HG03064 (cell line): ENCODE measurements around the gene TNFRSF6B.

ENCODE experiments used
- ATAC-seq: cut with Tn5 transposase; IDR thresholded peaks from one replicate; pipeline ENCODE4 v1.9.1; 2021; ENCODE audit warnings: low read depth; ENCODE audit not compliant: unreplicated experiment

Gene TNFRSF6B

GRCh38 chr20:63694584-63695423 is 1.6 kb upstream of the TNFRSF6B start:
- no peak for ATAC-seq

GRCh38 chr20:63695424-63696305 is 787 bp upstream of the TNFRSF6B start:
- ATAC-seq, result no peak

- ATAC-seq, result no peak
Measured at GRCh38 chr20:63696306-63696627, 185 bp upstream of the TNFRSF6B start.

GRCh38 chr20:63697357-63697867 is 960 bp downstream of the TNFRSF6B start:
- ATAC-seq, result no peak

- no peak for ATAC-seq
Measured at GRCh38 chr20:63697868-63698545, 1.6 kb downstream of the TNFRSF6B start.

GRCh38 chr20:63698739-63699465 is 2.5 kb downstream of the TNFRSF6B start:
- ATAC-seq, result no peak

GRCh38 chr20:63699466-63700198 is 3.2 kb downstream of the TNFRSF6B start:
- no peak for ATAC-seq

- no peak for ATAC-seq
Measured at GRCh38 chr20:63700199-63701050, 4.0 kb downstream of the TNFRSF6B start.

GRCh38 chr20:63701051-63701328 is 4.5 kb downstream of the TNFRSF6B start:
- no peak for ATAC-seq

GRCh38 chr20:63701329-63702035 is 5.0 kb downstream of the TNFRSF6B start:
- ATAC-seq, result no peak

- ATAC-seq, result no peak
Measured at GRCh38 chr20:63702036-63702665, 5.7 kb downstream of the TNFRSF6B start.

- ATAC-seq, result no peak
Measured at GRCh38 chr20:63702751-63703470, 6.5 kb downstream of the TNFRSF6B start.

- no peak for ATAC-seq
Measured at GRCh38 chr20:63703471-63703975, 7.1 kb downstream of the TNFRSF6B start.

- no peak for ATAC-seq
Measured at GRCh38 chr20:63703976-63704748, 7.7 kb downstream of the TNFRSF6B start.

GRCh38 chr20:63704749-63705117 is 8.3 kb downstream of the TNFRSF6B start:
- no peak for ATAC-seq
